Lung (tissue), 12 donors: ENCODE results near the gene SPC24. TPM values are rescaled to one million over a fixed set of nuclear protein-coding genes. Genes with fewer than 3 reads are reported as not detected.

Source experiments
- ATAC-seq: fragments of 200-7000 bp; cut with Tn5 transposase; one replicate; pipeline ENCODE4 v1.9.1; 2020; ENCODE audit warnings: moderate number of reproducible peaks; ENCODE audit not compliant: insufficient read depth, low FRiP score
- DNase-seq, 3 donors: peaks; one replicate each; pipeline ENCODE4 v3.0.0-alpha.2; 2013 to 2017
- H3K27ac ChIP-seq, 2 donors: one replicate each; pipeline ENCODE4 v1.5.1; 2013; ENCODE audit warnings: mild to moderate bottlenecking in 2 of 2, moderate library complexity in 2 of 2, control low read depth in 1 of 2, inconsistent platforms in 1 of 2, low read depth in 1 of 2, low read length in 1 of 2
- H3K27me3 ChIP-seq, 3 donors: one replicate each; pipeline ENCODE4 v1.5.1; 2013; ENCODE audit warnings: low read length in 2 of 3; ENCODE audit not compliant: control insufficient read depth in 3 of 3, insufficient read depth in 3 of 3
- H3K36me3 ChIP-seq, 4 donors: one replicate each; pipeline ENCODE4 v1.5.1; 2013; ENCODE audit warnings: low read length in 4 of 4, mild to moderate bottlenecking in 1 of 4, moderate library complexity in 1 of 4; ENCODE audit not compliant: control insufficient read depth in 4 of 4, insufficient read depth in 4 of 4
- H3K4me1 ChIP-seq, 5 donors: one replicate each; pipeline ENCODE4 v1.5.1; 2013; ENCODE audit warnings: low read length in 5 of 5, mild to moderate bottlenecking in 2 of 5, moderate library complexity in 1 of 5; ENCODE audit not compliant: control insufficient read depth in 5 of 5, insufficient read depth in 5 of 5
- H3K4me3 ChIP-seq: one replicate; pipeline ENCODE4 v1.5.1; 2013; ENCODE audit warnings: mild to moderate bottlenecking, control low read depth, moderate library complexity
- H3K9ac ChIP-seq, 2 donors: one replicate each; pipeline ENCODE4 v1.5.1; 2013; ENCODE audit warnings: low read length in 2 of 2, control low read depth in 1 of 2; ENCODE audit not compliant: insufficient read depth in 1 of 2
- H3K9me3 ChIP-seq, 4 donors: one replicate each; pipeline ENCODE4 v1.5.1; 2013; ENCODE audit warnings: low read length in 3 of 4, mild to moderate bottlenecking in 1 of 4, moderate library complexity in 1 of 4; ENCODE audit not compliant: control insufficient read depth in 4 of 4, insufficient read depth in 3 of 4
- WGBS, 2 donors: extraction: QIAGEN DNeasy Blood & Tissue Kit; methylation state at CpG; one replicate each; pipeline ENCODE4 v1.1.7; 2013; 5-methylcytosine and 5-hydroxymethylcytosine counted together
- polyA plus RNA-seq, 2 donors: library from polyadenylated mRNA; stranded (reverse); fragments of 200-250 nt; gene quantifications; one replicate each; pipeline ENCODE4 v1.2.1, GENCODE V29; 2013
- total RNA-seq, 2 donors: library from RNA; depleted of rRNA in 1 of 2; stranded (reverse); fragments of >200 nt in 1 of 2; gene quantifications; one replicate each; pipeline ENCODE4 v1.2.1, GENCODE V29; 2014 to 2021
- TF ChIP-seq, protein P1 (sequence below): IDR thresholded peaks from 2 replicates; pipeline ENCODE4 v1.5.1; 2012; ENCODE audit warnings: mild to moderate bottlenecking; ENCODE audit errors: control extremely low read depth, extremely low read depth
- donor health status: control.
- donor health status: control.
- donor health status: Bipolar disorder and iron deficiency.
- donor health status: healthy.
- donor health status: DM: yes; HTN: yes; CAD: no.

The SPC24 gene
- total and polyA plus RNA-seq, 4 donors, result 1.3 to 6.5 (median 3.9) TPM

DNA sequence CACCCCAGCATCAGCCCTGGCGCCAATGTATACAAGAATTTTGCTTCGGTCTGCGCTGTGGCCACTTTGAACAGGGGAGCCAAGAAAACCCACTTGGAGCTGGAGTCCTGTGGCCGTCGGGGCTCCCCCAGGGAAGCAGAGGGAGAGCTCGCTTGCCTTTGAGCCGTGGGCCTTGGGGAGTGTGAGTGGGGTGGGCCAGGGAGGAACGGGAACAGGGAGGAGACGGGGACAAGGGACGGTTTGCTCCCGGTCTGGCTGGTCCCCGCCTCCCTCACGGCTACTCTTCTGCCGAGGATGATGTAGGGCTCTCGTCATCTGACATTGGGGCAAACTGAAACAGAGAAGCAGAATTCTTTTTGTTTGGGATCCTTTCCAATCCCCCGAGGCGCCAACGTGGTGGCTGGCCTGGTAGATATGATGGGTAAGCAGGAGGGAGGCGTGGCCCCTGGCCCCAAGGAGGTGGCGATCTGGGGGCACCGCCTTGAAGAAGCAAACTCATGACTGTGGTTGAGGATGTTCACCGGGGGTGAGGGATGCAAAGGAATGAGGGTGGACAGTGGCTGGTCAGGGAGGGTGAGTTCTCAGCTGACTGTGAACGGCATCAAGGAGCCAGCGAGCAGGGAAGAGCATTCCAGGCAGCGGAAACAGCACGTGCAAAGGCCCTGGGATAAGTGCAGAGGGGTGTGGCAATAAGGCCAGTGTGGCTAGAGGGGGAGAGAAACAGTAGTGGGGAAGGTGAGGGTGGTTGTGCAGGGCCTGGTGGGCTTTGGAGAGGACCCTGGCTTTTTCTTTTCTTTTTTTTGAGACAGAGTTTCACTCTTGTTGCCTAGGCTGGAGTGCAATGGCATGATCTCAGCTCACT, 10.9 kb upstream of the SPC24 start:
- Histone ChIP-seq H3K4me1 (peaks cover 4 to 28% (median 8%) of the 10 kb centered on the region in 5 donors), H3K4me3 (no peak overlapping the region), H3K27me3 (no peaks in the 10 kb centered on the region), H3K27ac (peak overlapping the region; percentile 35 to 54), H3K9ac (peak overlapping the region in 1 of 2 donors; percentile 55), H3K9me3 (no peaks in the 10 kb centered on the region), H3K36me3 (peaks cover 9 to 54% (median 40%) of the 10 kb centered on the region in 4 donors)
- DNase-seq (peak in 2 of 3 donors; percentile 42 to 54), ATAC-seq (no peak)
- TF ChIP-seq, protein P1, sequence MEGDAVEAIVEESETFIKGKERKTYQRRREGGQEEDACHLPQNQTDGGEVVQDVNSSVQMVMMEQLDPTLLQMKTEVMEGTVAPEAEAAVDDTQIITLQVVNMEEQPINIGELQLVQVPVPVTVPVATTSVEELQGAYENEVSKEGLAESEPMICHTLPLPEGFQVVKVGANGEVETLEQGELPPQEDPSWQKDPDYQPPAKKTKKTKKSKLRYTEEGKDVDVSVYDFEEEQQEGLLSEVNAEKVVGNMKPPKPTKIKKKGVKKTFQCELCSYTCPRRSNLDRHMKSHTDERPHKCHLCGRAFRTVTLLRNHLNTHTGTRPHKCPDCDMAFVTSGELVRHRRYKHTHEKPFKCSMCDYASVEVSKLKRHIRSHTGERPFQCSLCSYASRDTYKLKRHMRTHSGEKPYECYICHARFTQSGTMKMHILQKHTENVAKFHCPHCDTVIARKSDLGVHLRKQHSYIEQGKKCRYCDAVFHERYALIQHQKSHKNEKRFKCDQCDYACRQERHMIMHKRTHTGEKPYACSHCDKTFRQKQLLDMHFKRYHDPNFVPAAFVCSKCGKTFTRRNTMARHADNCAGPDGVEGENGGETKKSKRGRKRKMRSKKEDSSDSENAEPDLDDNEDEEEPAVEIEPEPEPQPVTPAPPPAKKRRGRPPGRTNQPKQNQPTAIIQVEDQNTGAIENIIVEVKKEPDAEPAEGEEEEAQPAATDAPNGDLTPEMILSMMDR, result no peak
- 83 to 84% methylated on average over 26 of the region's 26 CpGs for WGBS, 2 donors

DNA sequence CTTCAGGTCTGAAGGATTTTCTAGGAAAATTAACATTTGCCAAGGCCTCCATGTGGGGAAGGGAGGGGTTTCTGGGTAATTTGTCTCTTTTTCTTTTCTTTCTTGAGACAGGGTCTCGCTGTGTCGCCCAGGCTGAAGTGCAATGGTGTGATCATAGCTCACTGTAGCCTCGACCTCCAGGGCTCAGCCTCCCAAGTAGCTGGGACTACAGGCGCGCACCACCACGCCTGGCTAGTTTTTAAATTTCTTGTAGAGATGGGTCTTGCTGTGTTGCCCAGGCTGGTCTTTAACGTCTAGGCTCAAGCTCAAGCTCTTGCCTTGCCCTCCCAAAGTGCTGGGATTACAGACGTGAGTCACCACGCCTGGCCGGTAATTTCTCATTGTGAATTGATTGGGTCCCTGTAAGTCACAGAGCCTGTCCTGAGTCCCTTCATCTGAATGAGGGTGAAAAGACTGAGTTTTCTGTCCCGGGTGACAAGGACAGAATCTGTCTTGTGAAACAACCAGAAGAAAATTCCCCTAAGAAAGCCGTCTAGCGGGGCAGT, 10.0 kb upstream of the SPC24 start:
- peaks cover 9 to 52% (median 39%) of the 10 kb centered on the region in 4 donors for H3K36me3 ChIP-seq
- TF ChIP-seq, protein P1, result no peak
- DNase-seq (no peak), ATAC-seq (no peak)
- WGBS, 2 donors, result 79 to 88% methylated on average over 13 of the region's 13 CpGs
- no peaks in the 10 kb centered on the region for H3K9me3 ChIP-seq
- no peak overlapping the region for H3K4me3 ChIP-seq
- peak overlapping the region; percentile 26 to 72 for H3K27ac ChIP-seq
- H3K27me3 ChIP-seq, result no peaks in the 10 kb centered on the region
- H3K9ac ChIP-seq, result peak overlapping the region in 1 of 2 donors; percentile 55
- peaks cover 4 to 28% (median 8%) of the 10 kb centered on the region in 5 donors for H3K4me1 ChIP-seq

DNA sequence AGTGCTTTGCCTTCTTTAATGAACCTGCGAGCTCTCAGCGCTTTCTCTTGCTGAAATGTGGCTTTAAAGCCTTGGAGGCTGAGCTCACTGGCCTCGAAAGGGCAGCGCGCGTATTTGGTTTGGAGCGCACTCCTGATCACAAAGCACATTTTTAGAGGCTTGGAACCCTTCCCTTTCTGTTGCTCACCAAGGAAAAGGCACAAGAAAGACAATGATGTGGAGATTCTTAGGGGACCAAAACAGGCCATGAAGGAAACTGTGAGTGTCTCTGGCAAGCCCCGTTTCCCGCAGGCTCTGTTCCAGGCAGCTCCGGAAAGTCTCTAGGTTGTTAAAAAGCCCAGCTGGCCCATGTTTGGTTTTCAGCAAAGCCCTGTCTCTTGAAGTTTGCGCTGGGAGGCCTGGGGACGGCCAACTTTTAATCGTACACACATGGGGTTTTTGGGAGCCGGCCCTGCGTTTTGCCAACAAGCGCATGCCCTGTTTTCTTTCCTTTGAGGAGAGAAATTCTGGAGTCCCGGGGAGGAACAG, 9.4 kb upstream of the SPC24 start:
- Histone ChIP-seq H3K9me3 (no peaks in the 10 kb centered on the region), H3K4me3 (no peak overlapping the region), H3K27ac (peak overlapping the region; percentile 26 to 72), H3K9ac (peak overlapping the region in 1 of 2 donors; percentile 70), H3K27me3 (no peaks in the 10 kb centered on the region), H3K36me3 (peaks cover 9 to 46% (median 35%) of the 10 kb centered on the region in 4 donors), H3K4me1 (peaks cover 4 to 32% (median 12%) of the 10 kb centered on the region in 5 donors)
- TF ChIP-seq, protein P1, result no peak
- peak; percentile 89 to 98 (median 97) for DNase-seq
- ATAC-seq, result peak; percentile 38
- WGBS, 2 donors, result 63 to 83% methylated on average over 17 of the region's 17 CpGs
